B cell (primary cell): ENCODE data around the gene PI4KB.

Experiments used
- CTCF ChIP-seq: fragments of 200-600 bp; IDR thresholded peaks from one replicate; pipeline ENCODE4 v1.8.0; 2022; ENCODE audit warnings: antibody characterized with exemption, mild to moderate bottlenecking
- EZH2 ChIP-seq: IDR thresholded peaks from 2 replicates; pipeline ENCODE4 v1.6.1; 2012; ENCODE audit warnings: borderline replicate concordance, low read depth, mild to moderate bottlenecking, moderate library complexity, low read length; ENCODE audit not compliant: insufficient read depth, poor library complexity, severe bottlenecking

DNA sequence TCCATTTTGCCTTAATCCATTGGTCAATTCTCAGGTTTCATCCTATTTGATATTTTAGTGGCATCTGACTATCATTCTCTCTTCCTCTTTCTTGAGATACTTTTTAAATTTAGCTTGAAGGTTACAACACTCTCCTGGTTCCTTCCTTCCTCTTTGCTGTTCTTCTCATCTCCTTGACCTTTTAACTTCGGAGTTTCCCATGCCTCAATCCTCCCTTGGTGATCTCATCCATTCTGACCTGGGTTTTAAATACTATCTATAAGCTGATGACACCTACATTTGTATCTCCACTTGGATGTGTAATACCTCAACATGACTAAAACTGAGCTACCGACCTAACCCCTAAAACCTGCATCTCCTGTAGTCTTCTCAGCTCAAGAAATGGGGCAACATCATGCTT, 50.0 kb downstream of the PI4KB start:
- TF ChIP-seq CTCF (no peak), EZH2 (no peak)
